Panc1 (cell line): ENCODE data around the gene COA8.

Experiments used
- POLR2AphosphoS5 ChIP-seq: IDR thresholded peaks from 2 replicates; pipeline ENCODE4 v1.6.1; 2012; ENCODE audit warnings: mild to moderate bottlenecking, low read depth, low read length, moderate library complexity
- SIN3A ChIP-seq: IDR thresholded peaks from 2 replicates; pipeline ENCODE4 v1.6.1; 2012; ENCODE audit warnings: low read depth, mild to moderate bottlenecking, low read length, moderate library complexity, borderline replicate concordance; ENCODE audit not compliant: insufficient read depth
- TCF7L2 ChIP-seq: IDR thresholded peaks from 2 replicates; pipeline ENCODE4 v1.6.1; 2011; ENCODE audit warnings: mild to moderate bottlenecking, low read depth, low read length, inconsistent platforms
- TF ChIP-seq, protein P1 (sequence below): fragments of 450-650 bp; IDR thresholded peaks from 2 replicates; pipeline ENCODE4 v1.5.1; 2017; ENCODE audit warnings: mild to moderate bottlenecking
- TF ChIP-seq, protein P2 (sequence below), 2 experiments: IDR thresholded peaks; 2 replicates each; pipeline ENCODE4 v1.6.1; 2011 to 2012; ENCODE audit warnings: low read depth in 2 of 2, control low read depth in 1 of 2, low read length in 1 of 2, mild to moderate bottlenecking in 1 of 2, moderate library complexity in 1 of 2; ENCODE audit not compliant: insufficient read depth in 1 of 2

DNA sequence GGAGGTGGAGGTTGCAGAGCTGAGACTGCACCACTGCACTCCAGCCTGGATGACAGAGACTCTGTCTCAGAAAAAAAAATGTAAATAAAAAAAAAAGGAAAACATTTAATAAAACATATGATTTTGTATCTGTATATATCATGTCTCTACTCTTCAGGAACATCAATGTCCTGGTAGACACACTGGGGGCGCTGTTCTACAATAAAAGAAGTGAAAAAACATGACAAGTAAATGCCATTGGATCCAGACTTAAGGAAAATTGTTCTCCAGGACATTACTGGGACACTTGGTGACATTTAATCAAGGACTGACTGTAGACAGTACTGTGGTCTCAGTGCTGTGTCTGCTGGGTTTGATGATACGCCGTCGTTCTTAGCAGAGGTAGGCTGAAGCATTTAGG, 50.8 kb downstream of the COA8 start:
- TF ChIP-seq POLR2AphosphoS5 (no peak), SIN3A (no peak), TCF7L2 (no peak)
- TF ChIP-seq, protein P1, sequence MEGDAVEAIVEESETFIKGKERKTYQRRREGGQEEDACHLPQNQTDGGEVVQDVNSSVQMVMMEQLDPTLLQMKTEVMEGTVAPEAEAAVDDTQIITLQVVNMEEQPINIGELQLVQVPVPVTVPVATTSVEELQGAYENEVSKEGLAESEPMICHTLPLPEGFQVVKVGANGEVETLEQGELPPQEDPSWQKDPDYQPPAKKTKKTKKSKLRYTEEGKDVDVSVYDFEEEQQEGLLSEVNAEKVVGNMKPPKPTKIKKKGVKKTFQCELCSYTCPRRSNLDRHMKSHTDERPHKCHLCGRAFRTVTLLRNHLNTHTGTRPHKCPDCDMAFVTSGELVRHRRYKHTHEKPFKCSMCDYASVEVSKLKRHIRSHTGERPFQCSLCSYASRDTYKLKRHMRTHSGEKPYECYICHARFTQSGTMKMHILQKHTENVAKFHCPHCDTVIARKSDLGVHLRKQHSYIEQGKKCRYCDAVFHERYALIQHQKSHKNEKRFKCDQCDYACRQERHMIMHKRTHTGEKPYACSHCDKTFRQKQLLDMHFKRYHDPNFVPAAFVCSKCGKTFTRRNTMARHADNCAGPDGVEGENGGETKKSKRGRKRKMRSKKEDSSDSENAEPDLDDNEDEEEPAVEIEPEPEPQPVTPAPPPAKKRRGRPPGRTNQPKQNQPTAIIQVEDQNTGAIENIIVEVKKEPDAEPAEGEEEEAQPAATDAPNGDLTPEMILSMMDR, result no peak; the same call in 1 of the 2 replicates
- TF ChIP-seq, protein P2, sequence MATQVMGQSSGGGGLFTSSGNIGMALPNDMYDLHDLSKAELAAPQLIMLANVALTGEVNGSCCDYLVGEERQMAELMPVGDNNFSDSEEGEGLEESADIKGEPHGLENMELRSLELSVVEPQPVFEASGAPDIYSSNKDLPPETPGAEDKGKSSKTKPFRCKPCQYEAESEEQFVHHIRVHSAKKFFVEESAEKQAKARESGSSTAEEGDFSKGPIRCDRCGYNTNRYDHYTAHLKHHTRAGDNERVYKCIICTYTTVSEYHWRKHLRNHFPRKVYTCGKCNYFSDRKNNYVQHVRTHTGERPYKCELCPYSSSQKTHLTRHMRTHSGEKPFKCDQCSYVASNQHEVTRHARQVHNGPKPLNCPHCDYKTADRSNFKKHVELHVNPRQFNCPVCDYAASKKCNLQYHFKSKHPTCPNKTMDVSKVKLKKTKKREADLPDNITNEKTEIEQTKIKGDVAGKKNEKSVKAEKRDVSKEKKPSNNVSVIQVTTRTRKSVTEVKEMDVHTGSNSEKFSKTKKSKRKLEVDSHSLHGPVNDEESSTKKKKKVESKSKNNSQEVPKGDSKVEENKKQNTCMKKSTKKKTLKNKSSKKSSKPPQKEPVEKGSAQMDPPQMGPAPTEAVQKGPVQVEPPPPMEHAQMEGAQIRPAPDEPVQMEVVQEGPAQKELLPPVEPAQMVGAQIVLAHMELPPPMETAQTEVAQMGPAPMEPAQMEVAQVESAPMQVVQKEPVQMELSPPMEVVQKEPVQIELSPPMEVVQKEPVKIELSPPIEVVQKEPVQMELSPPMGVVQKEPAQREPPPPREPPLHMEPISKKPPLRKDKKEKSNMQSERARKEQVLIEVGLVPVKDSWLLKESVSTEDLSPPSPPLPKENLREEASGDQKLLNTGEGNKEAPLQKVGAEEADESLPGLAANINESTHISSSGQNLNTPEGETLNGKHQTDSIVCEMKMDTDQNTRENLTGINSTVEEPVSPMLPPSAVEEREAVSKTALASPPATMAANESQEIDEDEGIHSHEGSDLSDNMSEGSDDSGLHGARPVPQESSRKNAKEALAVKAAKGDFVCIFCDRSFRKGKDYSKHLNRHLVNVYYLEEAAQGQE (IDR thresholded peaks at IDR 0.05; ENCODE audit: insufficient read depth in 1 of 2, low read depth in 2 of 2, low read length in 1 of 2), result no peak
